Activated T-helper 2 cell treated with anti-CD3 and anti-CD28 coated beads, Interferon-gamma antibody, Interleukin-2, Interleukin-4, amounts not matched to agents 10 μg/mL and 5 μg/mL and 100 μg/mL, durations not matched to agents 14 hours and 24 hours and 36 hours (primary cell): ENCODE data around the gene RNF19B. TPM values are rescaled to one million over a fixed set of nuclear protein-coding genes. Genes with fewer than 3 reads are reported as not detected.
A peak's percentile ranks its signal among the peaks of the same experiment; 100 is the strongest.

ENCODE experiments used
- DNase-seq: peaks from one replicate; pipeline ENCODE4 v3.0.0; 2021; ENCODE audit warnings: low spot score
- H3K27ac Mint-ChIP-seq: one replicate; pipeline ENCODE4 v1.8.0; 2021; ENCODE audit warnings: mixed read lengths
- H3K27me3 Mint-ChIP-seq: one replicate; pipeline ENCODE4 v1.8.0; 2021; ENCODE audit warnings: low read depth, mixed read lengths
- H3K36me3 Mint-ChIP-seq: one replicate; pipeline ENCODE4 v1.8.0; 2021; ENCODE audit warnings: low read depth, mixed read lengths
- H3K4me1 Mint-ChIP-seq: one replicate; pipeline ENCODE4 v1.8.0; 2021; ENCODE audit warnings: low read depth, mixed read lengths
- H3K4me3 Mint-ChIP-seq: one replicate; pipeline ENCODE4 v1.8.0; 2021; ENCODE audit warnings: low read depth, mild to moderate bottlenecking, moderate library complexity, mixed read lengths
- H3K9me3 Mint-ChIP-seq: one replicate; pipeline ENCODE4 v1.8.0; 2021; ENCODE audit warnings: mixed read lengths
- intact Hi-C: fragments of 100-400 bp; cut with micrococcal nuclease; formaldehyde crosslinking; loops from one replicate; pipeline ENCODE4 v1.15.1; 2023
- total RNA-seq: library from RNA; stranded (reverse); gene quantifications from 2 replicates; pipeline ENCODE4 v1.2.3, GENCODE V29; 2022

Gene RNF19B
- total RNA-seq, 1 donor from 2014 or later = 50.4 TPM

DNA sequence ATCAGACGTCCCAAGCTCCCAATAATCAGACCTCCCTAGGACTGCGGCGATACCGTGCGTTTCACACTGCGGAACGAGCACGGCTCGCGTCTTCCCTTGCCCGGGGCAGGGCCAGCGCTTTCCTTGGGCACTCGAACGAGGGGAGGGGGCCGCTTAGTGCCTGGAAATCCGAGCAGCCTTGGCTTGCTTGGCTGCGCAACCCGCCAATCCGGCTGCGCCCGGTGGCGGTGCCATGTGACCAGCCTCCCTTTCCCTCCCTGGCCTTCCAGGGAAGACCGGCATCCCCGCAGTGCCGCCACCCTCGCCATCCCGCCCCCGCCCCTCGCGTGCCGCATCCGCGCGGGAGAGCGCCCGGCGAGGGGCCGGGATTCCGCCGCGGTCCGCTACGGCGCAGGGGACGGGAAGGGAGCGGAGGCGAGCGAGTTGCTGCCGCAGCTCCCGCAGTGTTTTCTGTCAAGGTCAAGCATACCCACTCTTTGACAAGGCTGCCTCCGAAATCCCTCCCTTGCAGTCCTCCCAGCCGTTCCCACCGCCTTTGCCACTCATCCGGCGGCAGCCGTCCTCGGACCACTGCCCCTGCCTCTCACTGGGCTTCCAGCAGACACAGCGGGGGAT, 8.3 kb upstream of the RNF19B start:
- Mint-ChIP-seq H3K4me1 (peaks cover 33% of the 10 kb centered on the region), H3K27me3 (peaks cover 13% of the 10 kb centered on the region)
- intact Hi-C loops = no loop called here

DNA sequence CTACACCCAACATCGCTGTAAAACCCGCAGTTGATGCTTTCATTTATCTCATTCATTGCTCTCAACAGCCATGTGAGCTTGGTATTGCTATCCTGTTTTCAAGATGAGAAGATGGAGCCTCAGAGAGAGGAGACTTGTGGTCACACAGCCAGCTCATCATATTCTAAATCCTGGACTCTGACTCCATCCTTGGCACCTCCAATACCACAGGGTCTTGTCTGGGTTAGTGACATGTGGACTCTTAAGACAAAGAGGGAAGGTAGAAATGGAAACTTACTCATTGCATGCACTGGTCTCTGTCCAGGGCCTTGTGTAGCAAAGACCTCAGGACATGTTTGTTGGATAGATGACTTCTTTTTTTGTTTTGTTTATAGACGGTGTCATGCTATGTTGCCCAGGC, 7.0 kb upstream of the RNF19B start:
- Mint-ChIP-seq H3K4me3 (no peak overlapping the region), H3K4me1 (peaks cover 39% of the 10 kb centered on the region), H3K27ac (peak overlapping the region; percentile 48), H3K36me3 (no peaks in the 10 kb centered on the region), H3K27me3 (peaks cover 13% of the 10 kb centered on the region), H3K9me3 (no peaks in the 10 kb centered on the region)
- intact Hi-C loops = loop anchor here (1.0 kb wide), 1 partner anchor 10 kb away; no protein-coding TSS in a partner anchor
- DNase-seq = no peak

More for the DNA sequence above, 8.3 kb upstream of the RNF19B start:
- Mint-ChIP-seq H3K27ac (no peak overlapping the region), H3K36me3 (no peaks in the 10 kb centered on the region), H3K9me3 (no peaks in the 10 kb centered on the region), H3K4me3 (peak overlapping the region; percentile 61)
- no peak for DNase-seq

DNA sequence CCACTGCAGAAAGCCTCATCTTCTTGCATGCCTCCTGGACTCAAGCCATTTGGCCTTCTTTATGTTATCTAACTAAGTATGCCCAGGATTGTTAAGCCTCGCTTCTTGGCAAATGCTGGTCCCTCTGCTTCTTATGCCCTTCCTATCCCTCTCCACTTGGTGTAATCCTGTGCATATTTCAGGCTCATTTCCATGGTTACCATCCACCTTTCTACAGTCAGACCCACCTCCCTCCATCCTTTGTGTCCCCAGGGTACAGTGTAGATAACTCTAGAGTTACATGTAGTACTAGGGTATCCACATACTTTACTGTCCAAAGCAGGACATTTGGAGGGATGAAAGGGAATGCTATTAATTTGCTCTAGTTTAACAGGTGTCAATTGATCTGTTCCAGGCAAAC, 6.5 kb upstream of the RNF19B start:
- no peak for DNase-seq
- no peaks in the 10 kb centered on the region for H3K36me3 Mint-ChIP-seq
- H3K4me1 Mint-ChIP-seq = peaks cover 39% of the 10 kb centered on the region
- peaks cover 13% of the 10 kb centered on the region for H3K27me3 Mint-ChIP-seq
- no peaks in the 10 kb centered on the region for H3K9me3 Mint-ChIP-seq
- peak overlapping the region; percentile 48 for H3K27ac Mint-ChIP-seq
- intact Hi-C loops = loop anchor here (1.0 kb wide), 1 partner anchor 10 kb away; no protein-coding TSS in a partner anchor
- H3K4me3 Mint-ChIP-seq = no peak overlapping the region

DNA sequence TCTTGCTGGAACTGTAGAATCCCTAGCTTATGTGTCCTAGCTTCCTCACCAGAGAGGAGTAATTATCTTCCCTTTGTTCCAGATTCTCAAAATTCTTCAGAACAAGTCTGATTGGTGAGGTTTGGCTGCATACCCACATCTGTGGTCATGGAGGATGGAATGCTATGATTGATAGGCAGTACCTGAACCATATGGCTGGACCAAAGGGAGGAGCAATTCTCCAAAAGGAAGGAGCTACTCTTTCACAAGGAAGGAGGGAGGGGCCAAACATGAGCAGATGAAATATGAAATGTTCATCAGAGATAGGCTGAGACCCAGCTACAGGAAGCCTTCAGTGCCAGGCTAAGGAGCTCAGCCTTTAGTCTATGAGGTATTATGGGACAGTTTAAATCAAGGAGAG, 5.0 kb upstream of the RNF19B start:
- no peaks in the 10 kb centered on the region for H3K9me3 Mint-ChIP-seq
- H3K4me1 Mint-ChIP-seq = peaks cover 41% of the 10 kb centered on the region
- no peak for DNase-seq
- no peak overlapping the region for H3K4me3 Mint-ChIP-seq
- intact Hi-C loops = no loop called here
- peaks cover 13% of the 10 kb centered on the region for H3K27me3 Mint-ChIP-seq
- H3K36me3 Mint-ChIP-seq = no peaks in the 10 kb centered on the region
- H3K27ac Mint-ChIP-seq = no peak overlapping the region

DNA sequence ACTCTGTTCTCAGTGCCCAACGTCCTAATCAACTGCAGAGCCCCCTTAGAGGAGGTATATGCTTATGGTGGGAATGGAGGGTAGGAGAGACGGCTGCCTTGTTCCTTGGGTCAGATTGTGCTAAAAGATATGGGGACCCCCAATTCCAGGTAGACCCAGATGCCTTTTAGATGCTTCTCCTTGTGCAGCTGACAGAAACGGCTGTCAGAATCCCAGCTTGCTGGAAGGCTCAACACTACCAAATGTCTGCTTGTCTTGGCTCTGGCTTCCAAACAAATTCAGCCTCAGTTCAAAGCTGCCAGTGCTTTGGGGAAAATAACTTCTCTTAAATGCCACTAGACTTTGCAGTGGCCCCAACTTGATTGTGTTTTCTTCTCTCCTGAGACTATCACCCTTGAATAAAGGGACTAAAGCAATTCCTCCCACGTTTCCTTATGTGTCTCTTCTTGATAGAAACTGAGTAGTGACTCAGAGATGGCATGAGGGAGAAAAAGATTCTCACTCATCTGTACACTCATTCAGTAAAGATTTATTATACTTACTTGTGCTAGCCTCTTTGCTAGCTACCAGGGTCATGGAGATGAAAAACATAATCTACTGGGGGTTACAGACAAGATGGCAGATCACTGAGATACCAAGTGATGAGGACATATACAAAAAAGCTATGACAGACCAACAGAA, 3.4 kb upstream of the RNF19B start:
- intact Hi-C loops = no loop called here
- no peak overlapping the region for H3K4me3 Mint-ChIP-seq
- H3K9me3 Mint-ChIP-seq = no peaks in the 10 kb centered on the region
- H3K36me3 Mint-ChIP-seq = peaks cover 6% of the 10 kb centered on the region
- peak overlapping the region; percentile 88 for H3K27ac Mint-ChIP-seq
- DNase-seq = no peak
- H3K4me1 Mint-ChIP-seq = peaks cover 46% of the 10 kb centered on the region
- H3K27me3 Mint-ChIP-seq = peaks cover 11% of the 10 kb centered on the region

DNA sequence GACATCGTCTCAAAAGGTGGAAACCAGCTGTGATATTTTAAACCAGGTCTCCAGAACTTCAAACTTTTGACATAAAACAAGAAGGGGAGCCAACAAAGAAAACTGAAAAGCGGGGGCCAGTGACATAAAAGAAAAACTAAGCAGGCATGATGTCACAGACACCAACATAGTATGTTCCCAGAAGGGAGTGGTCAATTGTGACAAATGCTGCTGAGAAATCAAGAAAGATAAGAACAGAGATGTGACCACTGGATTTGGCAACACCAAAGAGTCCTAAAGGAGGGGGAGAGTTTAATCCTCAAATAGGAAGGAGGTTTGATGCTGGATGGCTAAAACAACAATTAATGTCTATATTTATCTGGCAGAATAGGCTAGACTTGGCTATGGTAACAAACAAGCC, 2.3 kb upstream of the RNF19B start:
- no peak for DNase-seq
- Mint-ChIP-seq H3K4me1 (peaks cover 49% of the 10 kb centered on the region), H3K27me3 (peaks cover 4% of the 10 kb centered on the region), H3K9me3 (no peaks in the 10 kb centered on the region), H3K36me3 (peaks cover 14% of the 10 kb centered on the region), H3K27ac (peak overlapping the region; percentile 6), H3K4me3 (no peak overlapping the region)
- intact Hi-C loops = no loop called here

DNA sequence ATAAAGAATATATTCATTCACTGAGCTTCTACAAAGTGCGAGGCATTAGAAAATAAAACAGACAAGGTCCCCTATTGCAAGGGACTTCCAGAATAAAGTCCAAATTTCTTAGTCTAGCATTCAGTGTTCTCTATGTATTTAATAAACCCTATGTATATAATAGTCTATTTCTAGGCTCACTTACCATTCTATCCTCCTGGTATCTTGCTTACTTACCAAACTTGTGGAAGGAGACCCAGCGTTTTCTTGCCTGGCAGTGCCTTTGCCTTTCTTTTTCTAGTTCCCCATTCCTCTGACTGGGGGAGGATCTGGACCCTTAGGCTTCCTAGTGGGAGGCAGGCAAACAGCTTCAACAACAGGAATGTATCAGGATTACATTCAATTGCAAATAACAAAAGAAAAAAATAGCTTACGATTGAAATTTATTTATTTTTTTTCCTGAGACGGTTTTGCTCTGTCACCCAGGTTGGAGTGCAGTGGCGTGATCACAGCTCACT, 690 bp upstream of the RNF19B start:
- no peak for DNase-seq
- H3K9me3 Mint-ChIP-seq = no peaks in the 10 kb centered on the region
- intact Hi-C loops = loop anchor here (2.0 kb wide), 1 partner anchor 60 kb away; no protein-coding TSS in a partner anchor
- peaks cover 14% of the 10 kb centered on the region for H3K36me3 Mint-ChIP-seq
- H3K27me3 Mint-ChIP-seq = no peaks in the 10 kb centered on the region
- peak overlapping the region; percentile 74 for H3K27ac Mint-ChIP-seq
- peaks cover 45% of the 10 kb centered on the region for H3K4me1 Mint-ChIP-seq
- peak overlapping the region; percentile 76 for H3K4me3 Mint-ChIP-seq

DNA sequence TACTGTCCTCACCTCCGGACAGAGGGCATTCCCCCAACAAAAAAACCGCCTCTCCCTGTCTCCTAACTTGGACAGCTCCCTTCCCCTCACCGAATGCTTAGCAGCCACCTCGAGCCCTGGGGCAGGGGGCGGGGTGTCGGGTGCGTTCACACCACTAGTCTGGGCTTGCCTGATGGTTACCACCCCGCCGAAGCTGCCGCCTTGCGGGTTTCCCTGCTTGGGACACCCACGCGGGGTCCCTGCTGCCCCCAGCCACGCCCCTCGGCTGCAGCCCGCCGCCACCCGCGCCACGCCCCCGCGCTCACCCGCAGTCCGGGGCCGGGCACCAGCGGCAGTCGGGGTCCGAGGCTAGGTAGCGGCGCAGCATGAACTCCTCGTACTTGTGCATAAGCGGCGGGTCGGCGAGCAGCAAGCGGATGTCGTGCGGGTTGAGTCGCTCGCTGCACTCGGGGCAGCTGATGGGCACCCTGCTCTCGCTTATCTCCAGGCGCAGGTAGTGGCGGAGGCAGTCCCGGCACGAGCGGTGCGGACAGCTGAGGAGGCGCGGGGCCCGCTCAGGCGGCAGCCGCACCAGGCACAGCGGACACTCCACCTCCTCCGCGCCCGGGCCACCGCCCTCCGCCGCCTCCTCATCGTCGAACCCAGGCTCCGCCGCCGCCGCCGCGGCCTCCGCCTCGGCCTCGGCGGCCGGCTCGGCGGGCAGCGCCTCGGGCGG, 706 bp downstream of the RNF19B start:
- Mint-ChIP-seq H3K36me3 (peaks cover 20% of the 10 kb centered on the region), H3K9me3 (no peaks in the 10 kb centered on the region), H3K27ac (peak overlapping the region; percentile 61), H3K4me1 (peaks cover 49% of the 10 kb centered on the region), H3K27me3 (no peaks in the 10 kb centered on the region), H3K4me3 (peak overlapping the region; percentile 91)
- intact Hi-C loops = loop anchor here (1.0 to 5.0 kb wide), 6 partner anchors 17 to 163 kb away; partner anchors contain the start of gene AK2
- peak; percentile 60 for DNase-seq

DNA sequence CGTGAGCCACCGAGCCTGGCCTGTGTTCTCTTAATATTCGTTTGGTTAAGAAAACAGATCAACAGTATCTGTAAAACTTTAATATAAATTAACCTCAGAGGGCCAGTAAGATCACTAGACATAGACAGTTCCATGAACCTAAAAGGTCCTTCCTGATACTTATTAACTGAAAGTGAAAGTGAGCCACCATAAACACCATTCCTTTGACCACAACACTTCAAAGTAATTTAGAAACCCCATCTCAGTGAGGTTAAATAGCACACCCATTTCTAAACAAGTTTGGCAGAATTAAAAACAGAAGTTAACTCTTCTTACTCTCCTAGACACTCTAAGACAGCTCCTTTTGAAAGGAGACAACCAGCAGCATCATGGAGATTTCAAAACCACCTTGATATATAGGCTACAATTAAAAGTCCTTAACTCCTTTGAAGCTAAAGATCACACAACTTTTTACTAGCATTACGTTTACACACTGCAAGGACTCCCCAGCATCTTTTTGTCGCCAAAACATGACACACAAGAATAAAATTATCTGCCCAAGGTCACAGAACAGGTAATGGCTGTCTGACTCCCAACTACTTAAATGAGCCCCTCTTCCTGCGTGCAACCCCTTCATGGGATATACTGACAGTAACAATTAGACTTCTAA, 2.2 kb downstream of the RNF19B start:
- H3K4me3 Mint-ChIP-seq = peak overlapping the region; percentile 91
- peaks cover 28% of the 10 kb centered on the region for H3K36me3 Mint-ChIP-seq
- H3K27me3 Mint-ChIP-seq = no peaks in the 10 kb centered on the region
- no peaks in the 10 kb centered on the region for H3K9me3 Mint-ChIP-seq
- H3K4me1 Mint-ChIP-seq = peaks cover 54% of the 10 kb centered on the region
- no peak for DNase-seq
- intact Hi-C loops = loop anchor here (2.0 to 5.0 kb wide), 3 partner anchors 28 to 165 kb away; partner anchors contain the start of gene AK2
- peak overlapping the region; percentile 57 for H3K27ac Mint-ChIP-seq

DNA sequence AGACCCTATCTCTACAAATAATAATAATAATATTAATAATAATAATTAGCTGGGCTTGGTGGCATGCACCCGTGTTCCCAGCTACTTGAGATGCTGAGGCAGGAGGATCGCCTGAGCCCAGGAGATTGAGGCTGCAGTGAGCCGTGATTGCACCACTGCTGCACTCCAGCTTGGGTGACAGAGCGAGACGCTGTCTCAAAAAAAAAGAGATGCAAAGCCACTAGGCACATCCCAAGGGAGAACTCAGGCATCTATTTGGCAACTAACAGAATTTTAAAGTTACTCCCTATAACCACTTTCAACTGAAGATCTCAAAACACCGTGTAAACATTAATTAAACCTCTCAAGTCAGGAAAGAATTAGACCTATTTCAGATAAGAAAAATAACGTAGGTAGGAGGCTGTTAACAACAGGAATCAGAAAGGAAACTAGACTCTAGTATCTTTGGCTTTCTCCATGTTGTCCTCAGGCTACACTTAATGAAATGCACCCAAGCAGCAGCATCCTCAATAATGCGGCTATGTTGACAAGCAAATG, 3.7 kb downstream of the RNF19B start:
- Mint-ChIP-seq H3K36me3 (peaks cover 33% of the 10 kb centered on the region), H3K27ac (peak overlapping the region; percentile 0), H3K9me3 (no peaks in the 10 kb centered on the region), H3K4me3 (peak overlapping the region; percentile 49), H3K4me1 (peaks cover 58% of the 10 kb centered on the region), H3K27me3 (no peaks in the 10 kb centered on the region)
- intact Hi-C loops = loop anchor here (5.0 kb wide), 2 partner anchors 76 to 166 kb away; partner anchors contain the start of gene AK2
- DNase-seq = no peak

DNA sequence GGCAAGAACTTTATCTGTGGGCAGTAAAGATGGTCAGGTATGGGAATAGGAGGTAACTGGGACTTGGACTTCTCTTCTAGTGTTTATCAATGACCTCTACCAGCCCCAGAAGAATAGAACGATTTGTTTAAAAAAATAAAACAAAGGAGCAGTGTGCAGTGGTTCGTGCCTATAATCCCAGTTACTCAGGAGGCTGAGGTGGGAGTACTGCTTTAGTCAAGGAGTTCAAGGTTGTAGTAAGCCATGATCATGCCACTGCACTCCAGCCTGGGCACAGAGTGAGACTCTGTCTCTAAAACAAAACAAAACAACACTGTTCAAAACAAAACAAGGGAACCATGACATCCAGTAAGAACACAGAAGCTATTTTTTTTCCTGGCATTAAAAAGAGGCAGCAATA, 4.3 kb downstream of the RNF19B start:
- Mint-ChIP-seq H3K36me3 (peaks cover 37% of the 10 kb centered on the region), H3K27ac (no peak overlapping the region), H3K9me3 (no peaks in the 10 kb centered on the region), H3K4me1 (peaks cover 60% of the 10 kb centered on the region), H3K27me3 (no peaks in the 10 kb centered on the region), H3K4me3 (peak overlapping the region; percentile 14)
- no peak for DNase-seq
- intact Hi-C loops = loop anchor here (5.0 kb wide), 2 partner anchors 77 to 167 kb away; partner anchors contain the start of gene AK2

DNA sequence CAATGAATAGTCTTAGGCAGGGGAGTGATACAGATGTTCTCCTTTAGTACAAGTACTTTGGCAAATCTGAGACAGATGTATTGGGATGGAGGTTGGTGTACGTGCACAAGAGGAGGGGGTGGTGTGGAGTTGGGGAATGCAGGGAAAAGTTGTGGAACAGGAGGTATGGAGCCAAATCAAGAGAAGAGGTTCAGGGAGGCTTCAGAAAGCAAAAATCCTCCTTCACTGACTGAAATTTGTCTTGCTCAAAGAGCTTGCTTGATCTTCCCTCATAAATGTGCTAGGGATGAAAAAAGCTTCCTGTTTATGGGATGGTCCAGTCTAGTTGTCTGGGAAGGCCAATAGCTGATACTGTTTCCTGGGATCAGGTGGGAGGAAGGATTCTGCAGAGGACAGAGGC, 5.8 kb downstream of the RNF19B start:
- H3K27me3 Mint-ChIP-seq = no peaks in the 10 kb centered on the region
- peak overlapping the region; percentile 57 for H3K27ac Mint-ChIP-seq
- H3K9me3 Mint-ChIP-seq = no peaks in the 10 kb centered on the region
- intact Hi-C loops = no loop called here
- no peak for DNase-seq
- H3K4me3 Mint-ChIP-seq = no peak overlapping the region
- H3K36me3 Mint-ChIP-seq = peaks cover 44% of the 10 kb centered on the region
- H3K4me1 Mint-ChIP-seq = peaks cover 66% of the 10 kb centered on the region
